Neural progenitor cell (in vitro differentiated cells): ENCODE results near the gene STARD10. TPM values are rescaled to one million over a fixed set of nuclear protein-coding genes. Genes with fewer than 3 reads are reported as not detected.
"Not testable (repeated sequence)": the region's sequence is repeated elsewhere in the genome, so short reads cannot be mapped to it uniquely, and the experiment has no call there.

ENCODE experiments used
- DNase-seq: peaks from one replicate; pipeline ENCODE4 v3.0.0-alpha.2; 2016; ENCODE audit warnings: low spot score
- H2AFZ ChIP-seq: fragments of 200-600 bp; sonication (generic); replicated peaks from 2 replicates; pipeline ENCODE4 v1.6.1; 2016; ENCODE audit warnings: antibody characterized with exemption
- H3F3A ChIP-seq: fragments of 200-600 bp; sonication (generic); 2 replicates; pipeline ENCODE4 v1.6.1; 2016; ENCODE audit warnings: antibody characterized with exemption, low read depth
- H3K27ac ChIP-seq: fragments of 200-600 bp; sonication (generic); 2 replicates; pipeline ENCODE4 v1.5.1; 2016; ENCODE audit warnings: mild to moderate bottlenecking
- H3K27me3 ChIP-seq: fragments of 200-600 bp; sonication (generic); 2 replicates; pipeline ENCODE4 v1.6.1; 2016; ENCODE audit warnings: mild to moderate bottlenecking, moderate library complexity
- H3K36me3 ChIP-seq: fragments of 200-600 bp; sonication (generic); 2 replicates; pipeline ENCODE4 v1.5.1; 2016
- H3K4me1 ChIP-seq: fragments of 200-600 bp; sonication (generic); 2 replicates; pipeline ENCODE4 v1.6.1; 2016; ENCODE audit warnings: mixed run types
- H3K4me2 ChIP-seq: fragments of 200-600 bp; sonication (generic); 2 replicates; pipeline ENCODE4 v1.6.1; 2016
- H3K4me3 ChIP-seq: fragments of 200-600 bp; sonication (generic); 2 replicates; pipeline ENCODE4 v1.5.1; 2016
- H3K79me2 ChIP-seq: fragments of 200-600 bp; sonication (generic); 2 replicates; pipeline ENCODE4 v1.6.1; 2016; ENCODE audit warnings: low read depth
- H3K9ac ChIP-seq: fragments of 200-600 bp; sonication (generic); 2 replicates; pipeline ENCODE4 v1.6.1; 2016
- H3K9me3 ChIP-seq: fragments of 200-600 bp; sonication (generic); 2 replicates; pipeline ENCODE4 v1.5.1; 2016; ENCODE audit warnings: low read depth
- H4K20me1 ChIP-seq: fragments of 200-600 bp; sonication (generic); 2 replicates; pipeline ENCODE4 v1.6.1; 2016; ENCODE audit warnings: low read depth
- H3K27ac Mint-ChIP-seq: 3 replicates; pipeline ENCODE4 v1.8.0; 2021; ENCODE audit warnings: mixed read lengths
- H3K27me3 Mint-ChIP-seq: 2 replicates; pipeline ENCODE4 v1.8.0; 2022; ENCODE audit warnings: low read depth, mild to moderate bottlenecking, inconsistent platforms, moderate library complexity, mixed read lengths; ENCODE audit not compliant: insufficient read depth
- H3K36me3 Mint-ChIP-seq: 3 replicates; pipeline ENCODE4 v1.8.0; 2021; ENCODE audit warnings: mixed read lengths
- H3K4me1 Mint-ChIP-seq: 3 replicates; pipeline ENCODE4 v1.8.0; 2021; ENCODE audit warnings: mixed read lengths
- H3K4me3 Mint-ChIP-seq: 3 replicates; pipeline ENCODE4 v1.8.0; 2021; ENCODE audit warnings: mild to moderate bottlenecking, moderate library complexity, mixed read lengths
- H3K9me3 Mint-ChIP-seq: 3 replicates; pipeline ENCODE4 v1.8.0; 2020; ENCODE audit warnings: mixed read lengths
- CTCF ChIP-seq: fragments of 200-600 bp; sonication (generic); IDR thresholded peaks from 2 replicates; pipeline ENCODE4 v1.5.1; 2017; ENCODE audit warnings: antibody characterized with exemption, mild to moderate bottlenecking
- EZH2 ChIP-seq: fragments of 200-600 bp; sonication (generic); IDR thresholded peaks from 2 replicates; pipeline ENCODE4 v1.6.1; 2017; ENCODE audit warnings: antibody characterized with exemption, mild to moderate bottlenecking, moderate library complexity
- EZH2phosphoT487 ChIP-seq: fragments of 200-600 bp; sonication (generic); IDR thresholded peaks from 2 replicates; pipeline ENCODE4 v1.6.1; 2017; ENCODE audit warnings: antibody characterized with exemption
- total RNA-seq: library from RNA; depleted of rRNA; stranded (reverse); fragments of >200 nt; gene quantifications from 2 replicates; pipeline ENCODE4 v1.2.3, GENCODE V29; 2015; ENCODE audit warnings: low replicate concordance

STARD10 gene
- total RNA-seq, 1 donor from 2014 or later = 13.0 TPM

- Histone ChIP-seq H3K79me2 (peaks cover 4% of the 10 kb centered on the region), H3K27ac (no peak overlapping the region), H3K9me3 (no peaks in the 10 kb centered on the region), H3K9ac (no peak overlapping the region), H4K20me1 (no peaks in the 10 kb centered on the region), H3K4me3 (no peak overlapping the region), H3K4me1 (peaks cover 4% of the 10 kb centered on the region), H2AFZ (no peak overlapping the region), H3K4me2 (no peak overlapping the region), H3K27me3 (no peaks in the 10 kb centered on the region), H3F3A (peaks cover 7% of the 10 kb centered on the region), H3K36me3 (no peaks in the 10 kb centered on the region)
- peak; percentile 0 for DNase-seq
- no peaks in the 10 kb centered on the region for H3K9me3 Mint-ChIP-seq
- peaks cover 5% of the 10 kb centered on the region for H3K27me3 Mint-ChIP-seq
- no peak overlapping the region for H3K4me3 Mint-ChIP-seq
- peaks cover 8% of the 10 kb centered on the region for H3K36me3 Mint-ChIP-seq
- H3K27ac Mint-ChIP-seq = no peak overlapping the region
- TF ChIP-seq EZH2phosphoT487 = no peak
- no peak for TF ChIP-seq EZH2
- TF ChIP-seq CTCF = no peak
- H3K4me1 Mint-ChIP-seq = peaks cover 21% of the 10 kb centered on the region
Measured at GRCh38 chr11:72808331-72808798, 14.5 kb upstream of the STARD10 start.

- H3K27ac ChIP-seq = no peak overlapping the region
- no peak overlapping the region for H3K4me3 Mint-ChIP-seq
Measured at GRCh38 chr11:72807792-72808191, 13.9 kb upstream of the STARD10 start.

GRCh38 chr11:72807021-72807693 is 13.3 kb upstream of the STARD10 start:
- peaks cover 7% of the 10 kb centered on the region for H3F3A ChIP-seq
- Mint-ChIP-seq H3K9me3 (no peaks in the 10 kb centered on the region), H3K4me1 (peaks cover 11% of the 10 kb centered on the region), H3K27ac (no peak overlapping the region), H3K36me3 (peaks cover 12% of the 10 kb centered on the region), H3K4me3 (no peak overlapping the region), H3K27me3 (peaks cover 5% of the 10 kb centered on the region)
- H3K79me2 ChIP-seq = peaks cover 4% of the 10 kb centered on the region
- H3K9me3 ChIP-seq = no peaks in the 10 kb centered on the region
- no peak overlapping the region for H3K27ac ChIP-seq
- H3K4me2 ChIP-seq = no peak overlapping the region
- no peaks in the 10 kb centered on the region for H3K4me1 ChIP-seq
- DNase-seq = peak; percentile 0
- no peaks in the 10 kb centered on the region for H3K36me3 ChIP-seq
- TF ChIP-seq EZH2phosphoT487 (no peak), EZH2 (no peak), CTCF (no peak)
- no peak overlapping the region for H3K4me3 ChIP-seq
- H3K27me3 ChIP-seq = no peaks in the 10 kb centered on the region
- no peak overlapping the region for H3K9ac ChIP-seq
- no peaks in the 10 kb centered on the region for H4K20me1 ChIP-seq
- H2AFZ ChIP-seq = no peak overlapping the region

More at GRCh38 chr11:72807792-72808191, 13.9 kb upstream of the STARD10 start:
- Mint-ChIP-seq H3K27me3 (peaks cover 5% of the 10 kb centered on the region), H3K36me3 (peaks cover 8% of the 10 kb centered on the region), H3K27ac (no peak overlapping the region), H3K9me3 (no peaks in the 10 kb centered on the region), H3K4me1 (peaks cover 15% of the 10 kb centered on the region)
- peaks cover 7% of the 10 kb centered on the region for H3F3A ChIP-seq
- no peaks in the 10 kb centered on the region for H4K20me1 ChIP-seq
- no peak overlapping the region for H3K4me2 ChIP-seq
- H3K4me3 ChIP-seq = no peak overlapping the region
- H3K4me1 ChIP-seq = peaks cover 3% of the 10 kb centered on the region
- TF ChIP-seq CTCF = no peak
- peaks cover 4% of the 10 kb centered on the region for H3K79me2 ChIP-seq
- H3K36me3 ChIP-seq = no peaks in the 10 kb centered on the region
- no peak overlapping the region for H3K9ac ChIP-seq
- H3K9me3 ChIP-seq = no peaks in the 10 kb centered on the region
- no peak overlapping the region for H2AFZ ChIP-seq
- H3K27me3 ChIP-seq = no peaks in the 10 kb centered on the region
- peak; percentile 0 for DNase-seq

GRCh38 chr11:72806378-72806777 is 12.5 kb upstream of the STARD10 start:
- H3K36me3 Mint-ChIP-seq = peaks cover 12% of the 10 kb centered on the region
- not testable (repeated sequence) for H3K27ac Mint-ChIP-seq, H3F3A ChIP-seq, H3K4me1 ChIP-seq, H3K9me3 Mint-ChIP-seq, H2AFZ ChIP-seq, H3K79me2 ChIP-seq, H3K36me3 ChIP-seq, H3K9me3 ChIP-seq, DNase-seq, H3K4me1 Mint-ChIP-seq, H3K27ac ChIP-seq, H4K20me1 ChIP-seq, H3K4me2 ChIP-seq, H3K9ac ChIP-seq, H3K27me3 Mint-ChIP-seq, H3K4me3 Mint-ChIP-seq, H3K4me3 ChIP-seq, H3K27me3 ChIP-seq
